Neural cell (in vitro differentiated cells): ENCODE results near the gene TPT1. TPM values are rescaled to one million over a fixed set of nuclear protein-coding genes. Genes with fewer than 3 reads are reported as not detected.

Experiments
- H2AFZ ChIP-seq: fragments of 200-600, 300-800 bp; sonication (generic), shearing (Covaris generic); 2 replicates; pipeline ENCODE4 v1.6.0; 2014; ENCODE audit warnings: low read depth, mild to moderate bottlenecking, antibody characterized with exemption, low read length, moderate library complexity
- H3F3A ChIP-seq: fragments of 200-600 bp; shearing (Covaris generic); 2 replicates; pipeline ENCODE4 v1.6.1; 2016; ENCODE audit warnings: mild to moderate bottlenecking, moderate library complexity, mixed read lengths, antibody characterized with exemption, low read length; ENCODE audit not compliant: insufficient read depth, poor library complexity, severe bottlenecking
- H3K27ac ChIP-seq: fragments of 200-600, 300-800 bp; sonication (generic), shearing (Covaris generic); 2 replicates; pipeline ENCODE4 v1.5.1; 2014; ENCODE audit warnings: mild to moderate bottlenecking, low read length, moderate library complexity
- H3K27me3 ChIP-seq: fragments of 300-800, 200-600 bp; sonication (generic), shearing (Covaris generic); 2 replicates; pipeline ENCODE4 v1.6.0; 2014; ENCODE audit warnings: mild to moderate bottlenecking, low read depth, low read length, moderate library complexity; ENCODE audit not compliant: insufficient read depth
- H3K36me3 ChIP-seq: fragments of 300-800, 200-600 bp; sonication (generic), shearing (Covaris generic); 2 replicates; pipeline ENCODE4 v1.5.1; 2014; ENCODE audit warnings: mild to moderate bottlenecking, antibody characterized with exemption, low read length, moderate library complexity; ENCODE audit not compliant: insufficient read depth
- H3K4me2 ChIP-seq: fragments of 300-800, 200-600 bp; sonication (generic), shearing (Covaris generic); 2 replicates; pipeline ENCODE4 v1.6.0; 2014; ENCODE audit warnings: mild to moderate bottlenecking, low read length
- H3K4me3 ChIP-seq: fragments of 300-800, 200-600 bp; sonication (generic), shearing (Covaris generic); 2 replicates; pipeline ENCODE4 v1.5.1; 2014; ENCODE audit warnings: mild to moderate bottlenecking, low read length, moderate library complexity
- H3K79me2 ChIP-seq: fragments of 200-600 bp; shearing (Covaris generic); replicated peaks from 2 replicates; pipeline ENCODE4 v1.6.0; 2014; ENCODE audit warnings: mild to moderate bottlenecking, low read length, moderate library complexity; ENCODE audit not compliant: insufficient read depth
- H3K9ac ChIP-seq: fragments of 300-800, 200-600 bp; sonication (generic), shearing (Covaris generic); 2 replicates; pipeline ENCODE4 v1.6.1; 2016; ENCODE audit warnings: mild to moderate bottlenecking, low read length, mixed read lengths
- H3K9me2 ChIP-seq: fragments of 200-600 bp; shearing (Covaris generic); 2 replicates; pipeline ENCODE4 v1.6.1; 2016; ENCODE audit warnings: mild to moderate bottlenecking, low read length, mixed read lengths; ENCODE audit not compliant: insufficient read depth
- H3K9me3 ChIP-seq: fragments of 200-600, 300-800 bp; sonication (generic), shearing (Covaris generic); 2 replicates; pipeline ENCODE4 v1.6.1; 2016; ENCODE audit warnings: mild to moderate bottlenecking, mixed run types, low read length, moderate library complexity, mixed read lengths
- H4K20me1 ChIP-seq: fragments of 200-600 bp; shearing (Covaris generic); 2 replicates; pipeline ENCODE4 v1.6.1; 2016; ENCODE audit warnings: mild to moderate bottlenecking, mixed run types; ENCODE audit not compliant: insufficient read depth
- CTCF ChIP-seq: fragments of 450-650 bp; IDR thresholded peaks from 2 replicates; pipeline ENCODE4 v1.5.1; 2014; ENCODE audit warnings: antibody characterized with exemption, mild to moderate bottlenecking, moderate library complexity; ENCODE audit not compliant: poor library complexity, severe bottlenecking
- EP300 ChIP-seq: fragments of 450-650 bp; conservative IDR thresholded peaks from 2 replicates; pipeline ENCODE4 v1.6.1; 2014; ENCODE audit warnings: antibody characterized with exemption, mild to moderate bottlenecking, moderate library complexity; ENCODE audit not compliant: poor library complexity, severe bottlenecking
- EZH2 ChIP-seq: fragments of 200-600, 300-800 bp; shearing (Covaris generic), sonication (generic); IDR thresholded peaks from 2 replicates; pipeline ENCODE4 v1.6.1; 2014; ENCODE audit warnings: antibody characterized with exemption, low read length, borderline replicate concordance, mild to moderate bottlenecking; ENCODE audit not compliant: insufficient read depth, poor library complexity, severe bottlenecking
- MXI1 ChIP-seq: fragments of 450-650 bp; conservative IDR thresholded peaks from 2 replicates; pipeline ENCODE4 v1.6.1; 2014; ENCODE audit warnings: antibody characterized with exemption, mild to moderate bottlenecking; ENCODE audit not compliant: poor library complexity, severe bottlenecking
- POLR2AphosphoS5 ChIP-seq: IDR thresholded peaks from 2 replicates; pipeline ENCODE4 v1.6.1; 2012
- RAD21 ChIP-seq: fragments of 450-650 bp; conservative IDR thresholded peaks from 2 replicates; pipeline ENCODE4 v1.6.1; 2014; ENCODE audit warnings: antibody characterized with exemption, mild to moderate bottlenecking, moderate library complexity
- REST ChIP-seq: IDR thresholded peaks from 2 replicates; pipeline ENCODE4 v1.6.1; 2012; ENCODE audit warnings: borderline replicate concordance
- SMC3 ChIP-seq: fragments of 450-650 bp; conservative IDR thresholded peaks from 2 replicates; pipeline ENCODE4 v1.6.1; 2014; ENCODE audit warnings: antibody characterized with exemption, mild to moderate bottlenecking, moderate library complexity; ENCODE audit not compliant: poor library complexity
- TAF1 ChIP-seq: IDR thresholded peaks from 2 replicates; pipeline ENCODE4 v1.6.1; 2012; ENCODE audit warnings: low read depth
- polyA plus RNA-seq: library from polyadenylated mRNA; depleted of rRNA; stranded (reverse); fragments of >200 nt; gene quantifications from 2 replicates; pipeline ENCODE4 v1.2.3, GENCODE V29; 2014

The TPT1 gene
- polyA plus RNA-seq, 1 donor from 2014 or later: 2,071 TPM

GRCh38 chr13:45320876-45321629, 19.9 kb downstream of the TPT1 start:
- H3K9me2 ChIP-seq: no peaks in the 10 kb centered on the region
- no peak overlapping the region for H3K9ac ChIP-seq
- H4K20me1 ChIP-seq: no peaks in the 10 kb centered on the region
- no peak for TF ChIP-seq SMC3
- no peak for TF ChIP-seq EZH2
- TF ChIP-seq CTCF: no peak
- no peak for TF ChIP-seq REST
- TF ChIP-seq MXI1: no peak
- no peak for TF ChIP-seq EP300
- no peak for TF ChIP-seq RAD21
- TF ChIP-seq TAF1: no peak
- TF ChIP-seq POLR2AphosphoS5: no peak
- no peak overlapping the region for H3K27ac ChIP-seq
- H3K4me2 ChIP-seq: no peak overlapping the region
- no peaks in the 10 kb centered on the region for H3K36me3 ChIP-seq
- H3K27me3 ChIP-seq: no peaks in the 10 kb centered on the region
- no peaks in the 10 kb centered on the region for H3K79me2 ChIP-seq
- no peak overlapping the region for H2AFZ ChIP-seq
- H3K4me3 ChIP-seq: no peak overlapping the region
- no peaks in the 10 kb centered on the region for H3K9me3 ChIP-seq
- H3F3A ChIP-seq: no peaks in the 10 kb centered on the region

GRCh38 chr13:45316996-45317395, 24.0 kb downstream of the TPT1 start:
- no peaks in the 10 kb centered on the region for H4K20me1 ChIP-seq
- H3K4me3 ChIP-seq: no peak overlapping the region

More at GRCh38 chr13:45316996-45317395, 24.0 kb downstream of the TPT1 start:
- Histone ChIP-seq H3F3A (no peaks in the 10 kb centered on the region), H3K36me3 (no peaks in the 10 kb centered on the region), H3K27ac (no peak overlapping the region), H3K9ac (no peak overlapping the region), H3K9me3 (no peaks in the 10 kb centered on the region), H3K4me2 (no peak overlapping the region), H3K9me2 (no peaks in the 10 kb centered on the region), H3K27me3 (no peaks in the 10 kb centered on the region), H2AFZ (no peak overlapping the region), H3K79me2 (no peaks in the 10 kb centered on the region)
- TF ChIP-seq SMC3: no peak
- no peak for TF ChIP-seq EZH2
- TF ChIP-seq MXI1: no peak
- no peak for TF ChIP-seq POLR2AphosphoS5
- TF ChIP-seq RAD21: no peak
- TF ChIP-seq CTCF: no peak
- TF ChIP-seq EP300: no peak
- TF ChIP-seq TAF1: no peak
- no peak for TF ChIP-seq REST
